NOMO-1 treated with DMSO at 0.1 percent for 48 hours (cell line): ENCODE results near the gene HSPA4L.

Source experiments
- DNase-seq: peaks from one replicate; lab custom pipeline; 2025; ENCODE audit not compliant: unreplicated experiment; lab: John Stamatoyannopoulos, UW

HSPA4L gene

GRCh38 chr4:127782275-127783025, at the start of gene HSPA4L:
HSPA4L (plus strand) TSS chr4:127782322; CDS start chr4:127782551, 229 bp downstream.
- DNase-seq: peak; percentile 73

- peak; percentile 32 for DNase-seq
These were observed 49.3 kb upstream of the HSPA4L start for GRCh38 chr4:127732623-127733328.

- no peak for DNase-seq
These were observed 47.1 kb upstream of the HSPA4L start for GRCh38 chr4:127734976-127735375.

- no peak for DNase-seq
These were observed 44.8 kb upstream of the HSPA4L start for GRCh38 chr4:127737295-127737694.

- no peak for DNase-seq
These were observed 40.9 kb upstream of the HSPA4L start for GRCh38 chr4:127741247-127741646.

- DNase-seq: no peak
These were observed 34.2 kb upstream of the HSPA4L start for GRCh38 chr4:127747883-127748282.

- no peak for DNase-seq
These were observed 33.2 kb upstream of the HSPA4L start for GRCh38 chr4:127748957-127749356.

- no peak for DNase-seq
These were observed 25.2 kb upstream of the HSPA4L start for GRCh38 chr4:127756906-127757305.

GRCh38 chr4:127759228-127759820, 22.8 kb upstream of the HSPA4L start:
- no peak for DNase-seq

- no peak for DNase-seq
These were observed 22.2 kb upstream of the HSPA4L start for GRCh38 chr4:127759893-127760292.

- no peak for DNase-seq
These were observed 10.4 kb upstream of the HSPA4L start for GRCh38 chr4:127771535-127772275.

- DNase-seq: peak; percentile 69
These were observed 9.1 kb upstream of the HSPA4L start for GRCh38 chr4:127772769-127773671.

- DNase-seq: no peak
These were observed 6.3 kb upstream of the HSPA4L start for GRCh38 chr4:127775843-127776242.

- no peak for DNase-seq
These were observed 5.5 kb upstream of the HSPA4L start for GRCh38 chr4:127776620-127777019.

- no peak for DNase-seq
These were observed 4.6 kb upstream of the HSPA4L start for GRCh38 chr4:127777487-127777886.

GRCh38 chr4:127778102-127778501, 4.0 kb upstream of the HSPA4L start:
- no peak for DNase-seq

GRCh38 chr4:127780598-127780997, 1.5 kb upstream of the HSPA4L start:
- DNase-seq: no peak

- DNase-seq: no peak
These were observed 660 bp upstream of the HSPA4L start for GRCh38 chr4:127781300-127782024.

GRCh38 chr4:127782025-127782274, 172 bp upstream of the HSPA4L start:
- DNase-seq: no peak
